A673 (cell line): ENCODE results near the gene BTBD8. TPM values are rescaled to one million over a fixed set of nuclear protein-coding genes. Genes with fewer than 3 reads are reported as not detected.

Experiments used
- BruUV-seq: library from RNA; stranded (reverse); fragments of 400-500 nt; replicated peaks from 2 replicates; lab custom pipeline; 2021; lab: Mats Ljungman, UMichigan
- CTCF ChIA-PET: fragments of 300-600 bp; sonication (Branson Sonifier 250); formaldehyde crosslinking; loops from one replicate; lab custom pipeline; 2022; ENCODE audit warnings: antibody characterized with exemption; lab: Charles Lee
- POLR2A ChIA-PET: fragments of 300-600 bp; sonication (Branson Sonifier 250); formaldehyde crosslinking; loops from one replicate; lab custom pipeline; 2022; ENCODE audit warnings: antibody characterized with exemption; ENCODE audit not compliant: low non-redundant PET; lab: Charles Lee
- DNase-seq: peaks from one replicate; pipeline ENCODE4 v3.0.0-alpha.2; 2015; ENCODE audit warnings: low spot score
- H3K27ac ChIP-seq: fragments of 200-600 bp; sonication (generic); 2 replicates; pipeline ENCODE4 v1.5.1; 2016; ENCODE audit warnings: mixed run types, low read depth, mild to moderate bottlenecking, mixed read lengths, antibody characterized with exemption, low read length; ENCODE audit not compliant: poor library complexity, severe bottlenecking
- H3K27me3 ChIP-seq: fragments of 200-600 bp; sonication (generic); replicated peaks from 2 replicates; pipeline ENCODE4 v1.6.1; 2017; ENCODE audit warnings: mixed run types, low read depth, mild to moderate bottlenecking, mixed read lengths, antibody characterized with exemption, low read length; ENCODE audit not compliant: insufficient read depth, poor library complexity
- H3K36me3 ChIP-seq: fragments of 200-600 bp; sonication (generic); 2 replicates; pipeline ENCODE4 v1.6.1; 2016; ENCODE audit warnings: mixed run types, mild to moderate bottlenecking, mixed read lengths, antibody characterized with exemption, low read length; ENCODE audit not compliant: insufficient read depth, poor library complexity, severe bottlenecking
- H3K4me1 ChIP-seq: fragments of 200-600 bp; sonication (generic); 2 replicates; pipeline ENCODE4 v1.6.1; 2017; ENCODE audit warnings: mixed run types, mild to moderate bottlenecking, mixed read lengths, antibody characterized with exemption, low read length; ENCODE audit not compliant: insufficient read depth, poor library complexity, severe bottlenecking
- H3K4me3 ChIP-seq: fragments of 200-600 bp; sonication (generic); 2 replicates; pipeline ENCODE4 v1.5.1; 2016; ENCODE audit warnings: low read depth, mixed run types, mild to moderate bottlenecking, mixed read lengths, low read length; ENCODE audit not compliant: poor library complexity, severe bottlenecking
- H3K9me3 ChIP-seq: fragments of 200-600 bp; sonication (generic); 2 replicates; pipeline ENCODE4 v1.6.1; 2016; ENCODE audit warnings: mixed run types, low read depth, mild to moderate bottlenecking, mixed read lengths, antibody characterized with exemption, low read length; ENCODE audit not compliant: poor library complexity, severe bottlenecking
- EZH2 ChIP-seq: fragments of 200-600 bp; sonication (generic); IDR thresholded peaks from 2 replicates; pipeline ENCODE4 v1.6.1; 2017; ENCODE audit warnings: borderline replicate concordance, low read depth, mild to moderate bottlenecking, mixed read lengths, antibody characterized with exemption, low read length; ENCODE audit not compliant: poor library complexity, severe bottlenecking
- intact Hi-C: fragments of 100-400 bp; cut with micrococcal nuclease; formaldehyde crosslinking; loops from one replicate; pipeline ENCODE4 v1.10.0; 2022; ENCODE audit not compliant: unreplicated experiment
- total RNA-seq: library from RNA; stranded (reverse); gene quantifications from 2 replicates; pipeline ENCODE4 v1.2.3, GENCODE V29; 2021
- TF ChIP-seq, protein P1 (sequence below): fragments of 300-800, 200-600 bp; sonication (generic); conservative IDR thresholded peaks from 2 replicates; pipeline ENCODE4 v1.5.1; 2017; ENCODE audit warnings: low read depth, mild to moderate bottlenecking, antibody characterized with exemption, low read length, moderate library complexity, mixed read lengths

BTBD8 gene
- total RNA-seq, 1 experiment from 2014 or later: 1.4 TPM

DNA sequence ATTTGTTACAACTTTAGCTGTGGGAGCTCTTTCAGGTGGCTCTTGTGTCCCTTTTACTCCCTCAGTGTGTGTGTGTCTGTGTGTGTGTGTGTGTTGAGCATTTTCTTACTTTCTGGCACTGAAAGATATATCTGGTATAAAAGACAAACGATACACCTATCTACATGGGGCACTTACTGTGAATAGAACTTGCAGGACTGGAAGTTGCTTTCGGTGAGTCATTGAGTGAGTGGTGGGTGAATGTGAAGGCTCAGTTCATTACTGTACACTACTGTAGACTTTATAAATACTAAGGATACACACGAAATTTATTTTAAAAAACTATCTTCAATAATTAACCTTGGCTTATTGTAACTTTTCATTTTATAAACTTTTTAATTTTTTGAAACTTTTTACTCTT, 38.7 kb downstream of the BTBD8 start:
- TF ChIP-seq, protein P1, sequence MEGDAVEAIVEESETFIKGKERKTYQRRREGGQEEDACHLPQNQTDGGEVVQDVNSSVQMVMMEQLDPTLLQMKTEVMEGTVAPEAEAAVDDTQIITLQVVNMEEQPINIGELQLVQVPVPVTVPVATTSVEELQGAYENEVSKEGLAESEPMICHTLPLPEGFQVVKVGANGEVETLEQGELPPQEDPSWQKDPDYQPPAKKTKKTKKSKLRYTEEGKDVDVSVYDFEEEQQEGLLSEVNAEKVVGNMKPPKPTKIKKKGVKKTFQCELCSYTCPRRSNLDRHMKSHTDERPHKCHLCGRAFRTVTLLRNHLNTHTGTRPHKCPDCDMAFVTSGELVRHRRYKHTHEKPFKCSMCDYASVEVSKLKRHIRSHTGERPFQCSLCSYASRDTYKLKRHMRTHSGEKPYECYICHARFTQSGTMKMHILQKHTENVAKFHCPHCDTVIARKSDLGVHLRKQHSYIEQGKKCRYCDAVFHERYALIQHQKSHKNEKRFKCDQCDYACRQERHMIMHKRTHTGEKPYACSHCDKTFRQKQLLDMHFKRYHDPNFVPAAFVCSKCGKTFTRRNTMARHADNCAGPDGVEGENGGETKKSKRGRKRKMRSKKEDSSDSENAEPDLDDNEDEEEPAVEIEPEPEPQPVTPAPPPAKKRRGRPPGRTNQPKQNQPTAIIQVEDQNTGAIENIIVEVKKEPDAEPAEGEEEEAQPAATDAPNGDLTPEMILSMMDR: no peak
- no peak for TF ChIP-seq EZH2
- H3K4me1 ChIP-seq: peaks cover under 1% of the 10 kb centered on the region
- H3K27me3 ChIP-seq: no peaks in the 10 kb centered on the region
- BruUV-seq: no TSS peak
- intact Hi-C loops: no loop called here
- DNase-seq: no peak
- H3K4me3 ChIP-seq: no peak overlapping the region
- no peaks in the 10 kb centered on the region for H3K36me3 ChIP-seq
- no peak overlapping the region for H3K27ac ChIP-seq
- H3K9me3 ChIP-seq: no peaks in the 10 kb centered on the region
- CTCF ChIA-PET: no interaction called here
- POLR2A ChIA-PET: no interaction called here

DNA sequence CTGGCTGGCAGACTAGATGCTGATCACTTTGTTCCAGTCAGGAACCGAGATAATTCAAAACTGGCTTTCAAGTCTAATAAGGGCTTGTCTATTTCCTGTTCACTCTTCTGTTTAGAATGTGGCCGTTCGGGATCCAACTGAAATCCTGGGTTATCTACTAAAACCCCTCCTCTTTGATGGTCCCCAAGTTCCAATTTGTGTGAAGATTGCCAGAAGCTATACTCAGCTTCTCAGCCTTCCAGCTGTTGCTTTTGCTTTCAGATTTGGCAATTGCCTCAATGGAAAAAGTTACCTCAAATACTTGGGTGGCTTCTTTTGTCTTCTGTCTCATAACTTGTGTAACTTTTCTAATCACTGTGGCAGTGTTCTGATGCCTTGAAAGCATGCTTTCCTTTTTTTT, 43.7 kb downstream of the BTBD8 start:
- H3K4me3 ChIP-seq: no peak overlapping the region
- peak; percentile 58 for DNase-seq
- ChIA-PET POLR2A (no interaction called here), CTCF (no interaction called here)
- no peaks in the 10 kb centered on the region for H3K27me3 ChIP-seq
- peaks cover 14% of the 10 kb centered on the region for H3K4me1 ChIP-seq
- no TSS peak for BruUV-seq
- no peaks in the 10 kb centered on the region for H3K9me3 ChIP-seq
- intact Hi-C loops: no loop called here
- H3K36me3 ChIP-seq: no peaks in the 10 kb centered on the region
- TF ChIP-seq, protein P1: no peak
- TF ChIP-seq EZH2: no peak
- H3K27ac ChIP-seq: no peak overlapping the region

DNA sequence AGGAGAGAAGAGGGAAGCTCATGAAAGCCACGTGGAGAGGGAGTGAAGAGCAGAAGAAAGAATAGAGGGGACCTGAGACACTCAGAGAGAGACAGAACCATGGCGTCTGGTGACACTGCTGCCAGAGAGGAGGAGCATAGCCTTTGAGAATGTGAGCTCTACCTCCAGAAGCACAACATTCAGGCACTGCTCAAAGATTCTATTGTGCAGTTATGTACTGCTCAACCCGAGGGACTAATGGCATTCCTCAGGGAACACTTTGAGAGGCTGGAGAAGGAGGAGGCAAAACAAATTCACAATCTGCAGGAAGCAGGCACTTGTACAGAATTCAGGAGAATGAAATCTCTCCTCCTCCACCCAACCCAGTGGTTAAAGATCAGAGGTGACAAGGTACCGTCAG, 45.1 kb downstream of the BTBD8 start:
- Histone ChIP-seq H3K36me3 (no peaks in the 10 kb centered on the region), H3K4me1 (peaks cover 14% of the 10 kb centered on the region), H3K4me3 (no peak overlapping the region), H3K27ac (no peak overlapping the region), H3K9me3 (no peaks in the 10 kb centered on the region), H3K27me3 (no peaks in the 10 kb centered on the region)
- no TSS peak for BruUV-seq
- intact Hi-C loops: no loop called here
- CTCF ChIA-PET: no interaction called here
- POLR2A ChIA-PET: no interaction called here
- no peak for TF ChIP-seq EZH2
- TF ChIP-seq, protein P1: no peak
- DNase-seq: peak; percentile 35
